K562 (cell line): ENCODE data around the gene JPT1. TPM values are rescaled to one million over a fixed set of nuclear protein-coding genes. Genes with fewer than 3 reads are reported as not detected.
A peak's percentile ranks its signal among the peaks of the same experiment; 100 is the strongest.

ENCODE experiments used
- ATF7 ChIP-seq: fragments of 450-650 bp; IDR thresholded peaks from 2 replicates; pipeline ENCODE4 v1.7.1; 2014; ENCODE audit warnings: mild to moderate bottlenecking, moderate library complexity
- C11orf30 ChIP-seq: fragments of 450-650 bp; IDR thresholded peaks from 2 replicates; pipeline ENCODE4 v1.6.1; 2016; ENCODE audit warnings: low read depth, mild to moderate bottlenecking
- CHD2 ChIP-seq: IDR thresholded peaks from 2 replicates; pipeline ENCODE4 v1.6.1; 2011; ENCODE audit warnings: low read depth, low read length
- CLOCK ChIP-seq: fragments of 250-450 bp; sonication (Bioruptor Pico); IDR thresholded peaks from 2 replicates; pipeline ENCODE4 v1.4.0; 2020; ENCODE audit warnings: mild to moderate bottlenecking, moderate library complexity, borderline replicate concordance
- ESRRA ChIP-seq: fragments of 450-650 bp; IDR thresholded peaks from 2 replicates; pipeline ENCODE4 v1.6.1; 2014; ENCODE audit warnings: low read depth, mild to moderate bottlenecking, moderate library complexity, borderline replicate concordance
- FOS ChIP-seq: IDR thresholded peaks from 3 replicates; pipeline ENCODE4 v1.6.1; 2011; ENCODE audit not compliant: insufficient read length; ENCODE audit errors: extremely low read depth
- FOXJ3 ChIP-seq: sonication (generic); formaldehyde crosslinking; IDR thresholded peaks from 2 replicates; pipeline ENCODE4 v1.4.0; 2020; ENCODE audit warnings: mild to moderate bottlenecking, missing genetic modification reagents
- GATAD2B ChIP-seq: fragments of 450-650 bp; IDR thresholded peaks from 2 replicates; pipeline ENCODE4 v1.6.1; 2017; ENCODE audit warnings: mild to moderate bottlenecking, borderline replicate concordance
- HNRNPK ChIP-seq: fragments of 200-400 bp; formaldehyde crosslinking; IDR thresholded peaks from one replicate; pipeline ENCODE4 v1.6.1; 2018; ENCODE audit warnings: mild to moderate bottlenecking, low read depth, low read length; ENCODE audit not compliant: poor library complexity, severe bottlenecking
- KDM2B ChIP-seq: fragments of 250-450 bp; sonication (Bioruptor Pico); IDR thresholded peaks from 2 replicates; pipeline ENCODE4 v1.8.0; 2021; ENCODE audit warnings: mild to moderate bottlenecking, moderate library complexity
- KLF6 ChIP-seq: fragments of 250-450 bp; sonication (Bioruptor Pico); IDR thresholded peaks from 2 replicates; pipeline ENCODE4 v1.4.0; 2020; ENCODE audit warnings: mild to moderate bottlenecking, moderate library complexity, borderline replicate concordance
- L3MBTL2 ChIP-seq: fragments of 450-650 bp; IDR thresholded peaks from 2 replicates; pipeline ENCODE4 v1.6.1; 2016; ENCODE audit warnings: mild to moderate bottlenecking, moderate library complexity
- MAFG ChIP-seq: fragments of 450-650 bp; conservative IDR thresholded peaks from 2 replicates; pipeline ENCODE4 v1.6.1; 2016; ENCODE audit warnings: missing genetic modification characterization, missing compliant biosample characterization
- MAFK ChIP-seq: IDR thresholded peaks from 2 replicates; pipeline ENCODE4 v1.6.1; 2011; ENCODE audit warnings: low read length, improper control_type of control experiment
- NELFE ChIP-seq: IDR thresholded peaks from 2 replicates; pipeline ENCODE4 v1.6.1; 2011; ENCODE audit warnings: mild to moderate bottlenecking; ENCODE audit not compliant: insufficient read depth, insufficient read length
- NFIX ChIP-seq: fragments of 250-450 bp; sonication (Bioruptor Pico); IDR thresholded peaks from 2 replicates; pipeline ENCODE4 v1.4.0; 2020; ENCODE audit warnings: low read depth, mild to moderate bottlenecking, moderate library complexity
- PML ChIP-seq: IDR thresholded peaks from 2 replicates; pipeline ENCODE4 v1.6.1; 2012; ENCODE audit warnings: low read length, inconsistent platforms
- RB1 ChIP-seq: fragments of 450-650 bp; IDR thresholded peaks from 2 replicates; pipeline ENCODE4 v1.6.1; 2017; ENCODE audit warnings: low read depth, mild to moderate bottlenecking
- SIRT6 ChIP-seq: IDR thresholded peaks from one replicate; pipeline ENCODE4 v1.6.1; 2012; ENCODE audit warnings: low read depth, mild to moderate bottlenecking, control low read depth, inconsistent platforms, low read length, moderate library complexity
- TAF15 ChIP-seq: fragments of 200-400 bp; formaldehyde crosslinking; IDR thresholded peaks from 2 replicates; pipeline ENCODE4 v1.6.1; 2017; ENCODE audit warnings: mild to moderate bottlenecking, low read depth, low read length, moderate library complexity
- TBL1XR1 ChIP-seq, 2 experiments: IDR thresholded peaks; 2 replicates each; pipeline ENCODE4 v1.6.1; 2012; ENCODE audit warnings: improper control_type of control experiment in 2 of 2, low read length in 2 of 2, mild to moderate bottlenecking in 1 of 2
- ZEB2 ChIP-seq: fragments of 450-650 bp; IDR thresholded peaks from 2 replicates; pipeline ENCODE4 v1.6.1; 2016
- ZFX ChIP-seq: sonication (generic); formaldehyde crosslinking; IDR thresholded peaks from 2 replicates; pipeline ENCODE4 v1.8.0; 2022; ENCODE audit warnings: mild to moderate bottlenecking, missing genetic modification reagents, moderate library complexity
- ZNF589 ChIP-seq: fragments of 200-800 bp; sonication (Bioruptor generic); IDR thresholded peaks from 2 replicates; pipeline ENCODE4 v1.6.1; 2016; ENCODE audit warnings: low read depth, missing genetic modification characterization, missing compliant biosample characterization
- polyA plus RNA-seq, 8 experiments: library from polyadenylated mRNA; depleted of rRNA in 4 of 8; stranded (reverse) in 5 of 8; unstranded in 3 of 8; fragments of >200 nt; fragmentation: Nextera tagmentation in 2 of 8; fragmentation: Illumina TruSeq in 1 of 8; extraction: Ambion mirVana in 2 of 8; extraction: Trizol in 1 of 8; gene quantifications; 2 replicates each; pipeline versions ENCODE4 v1.2.1 to v1.2.3, GENCODE V29; 2011 to 2014; ENCODE audit warnings: inconsistent platforms in 1 of 8, missing spikeins in 1 of 8
- total RNA-seq, 7 experiments: library from RNA; depleted of rRNA in 6 of 7; stranded (reverse); fragments of >200 nt in 6 of 7; fragmentation: Illumina TruSeq in 2 of 7; extraction: Trizol in 2 of 7; gene quantifications; 2 replicates each; pipeline versions ENCODE4 v1.2.1 to v1.2.3, GENCODE V29; 2011 to 2021; ENCODE audit warnings: low replicate concordance in 1 of 7
- TF ChIP-seq, protein P1 (sequence below): sonication (generic); formaldehyde crosslinking; IDR thresholded peaks from 2 replicates; pipeline ENCODE4 v1.9.0; 2022; ENCODE audit warnings: mild to moderate bottlenecking, missing genetic modification reagents
- TF ChIP-seq, protein P2 (sequence below), 2 experiments: fragments of 450-650 bp; conservative IDR thresholded peaks; 2 replicates each; pipeline ENCODE4 v1.6.1; 2017; ENCODE audit warnings: mild to moderate bottlenecking in 2 of 2, moderate library complexity in 2 of 2

The JPT1 gene
- total and polyA plus RNA-seq, 9 of the 15 experiments (the other 6 are each of a cell fraction or from before 2014, with no cell fraction given), result 56.7 to 292 (median 144) TPM

- peak; percentile 37; the same call in 1 of the 2 replicates for TF ChIP-seq ESRRA
- TF ChIP-seq, protein P1, sequence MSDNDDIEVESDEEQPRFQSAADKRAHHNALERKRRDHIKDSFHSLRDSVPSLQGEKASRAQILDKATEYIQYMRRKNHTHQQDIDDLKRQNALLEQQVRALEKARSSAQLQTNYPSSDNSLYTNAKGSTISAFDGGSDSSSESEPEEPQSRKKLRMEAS (CRISPR knock-in tag), result peak; percentile 76
- TF ChIP-seq MAFK, result peak; percentile 57; the same call in 1 of the 2 replicates
- TF ChIP-seq, protein P2, sequence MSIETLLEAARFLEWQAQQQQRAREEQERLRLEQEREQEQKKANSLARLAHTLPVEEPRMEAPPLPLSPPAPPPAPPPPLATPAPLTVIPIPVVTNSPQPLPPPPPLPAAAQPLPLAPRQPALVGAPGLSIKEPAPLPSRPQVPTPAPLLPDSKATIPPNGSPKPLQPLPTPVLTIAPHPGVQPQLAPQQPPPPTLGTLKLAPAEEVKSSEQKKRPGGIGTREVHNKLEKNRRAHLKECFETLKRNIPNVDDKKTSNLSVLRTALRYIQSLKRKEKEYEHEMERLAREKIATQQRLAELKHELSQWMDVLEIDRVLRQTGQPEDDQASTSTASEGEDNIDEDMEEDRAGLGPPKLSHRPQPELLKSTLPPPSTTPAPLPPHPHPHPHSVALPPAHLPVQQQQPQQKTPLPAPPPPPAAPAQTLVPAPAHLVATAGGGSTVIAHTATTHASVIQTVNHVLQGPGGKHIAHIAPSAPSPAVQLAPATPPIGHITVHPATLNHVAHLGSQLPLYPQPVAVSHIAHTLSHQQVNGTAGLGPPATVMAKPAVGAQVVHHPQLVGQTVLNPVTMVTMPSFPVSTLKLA (conservative IDR thresholded peaks at IDR 0.05), result peak; percentile 83 to 90
- no peak for TF ChIP-seq HNRNPK
- TF ChIP-seq KLF6, result peak; percentile 59; the same call in 1 of the 2 replicates
- TF ChIP-seq ZNF589 (CRISPR knock-in tag), result no peak
- 0 out of 2 replicates have a peak, but pooled peaks have one; percentile 40 for TF ChIP-seq KDM2B
- peak; percentile 89 for TF ChIP-seq RB1
- TF ChIP-seq FOS, result peak; percentile 97
- TF ChIP-seq NELFE, result peak; percentile 100
- no peak for TF ChIP-seq SIRT6
- TF ChIP-seq FOXJ3 (CRISPR knock-in tag), result no peak
- peak; percentile 79 for TF ChIP-seq MAFG (tag)
- TF ChIP-seq L3MBTL2, result peak; percentile 85
- TF ChIP-seq C11orf30, result peak; percentile 92
- TF ChIP-seq CHD2, result peak; percentile 83
- peak; percentile 85; the same call in 1 of the 2 replicates for TF ChIP-seq GATAD2B
- peak; percentile 91 for TF ChIP-seq ZFX (CRISPR knock-in tag)
- peak; percentile 65 for TF ChIP-seq ZEB2
- TF ChIP-seq TAF15, result no peak
- no peak for TF ChIP-seq NFIX (CRISPR knock-in tag)
- peak; percentile 13 to 78; a peak in 2 of 4 replicates for TF ChIP-seq TBL1XR1 (IDR thresholded peaks at IDR 0.05; ENCODE audit: low read length in 2 of 2)
- no peak for TF ChIP-seq CLOCK (CRISPR knock-in tag)
- peak; percentile 75 for TF ChIP-seq ATF7
- TF ChIP-seq PML, result peak; percentile 87
Observed at GRCh38 chr17:75154195-75155106, at the start of gene JPT1 (continued).
